ENCODE results near the gene PROZ. TPM values are rescaled to one million over a fixed set of nuclear protein-coding genes. Genes with fewer than 3 reads are reported as not detected.

PROZ gene
- total and polyA plus RNA-seq, 2 donors (not counting 1 experiment from before 2014, with no cell fraction given) = not detected

- H2AFZ ChIP-seq (ENCODE audit: low read length) = no peak overlapping the region
- H3K4me1 ChIP-seq (ENCODE audit: control insufficient read depth, extremely low read depth, insufficient read depth, low read length) = peaks cover 21% of the 10 kb centered on the region
- peak overlapping the region in 2 of 4 experiments; percentile 14 to 18 for H3K4me3 ChIP-seq (replicated peaks in 1 of 4; ENCODE audit: control extremely low read depth in 1 of 4, insufficient read depth in 1 of 4, low read depth in 3 of 4, low read length in 4 of 4)
- peaks cover 98% of the 10 kb centered on the region for H3K79me2 ChIP-seq (ENCODE audit: control insufficient read depth, insufficient read depth, low read length)
- no peak overlapping the region for H3K9ac ChIP-seq (ENCODE audit: insufficient read depth, low read length)
- peak overlapping the region; percentile 69 for H3K4me2 ChIP-seq (ENCODE audit: extremely low read depth, insufficient read depth, low read length)
- peaks cover 6% of the 10 kb centered on the region for H3K36me3 ChIP-seq (ENCODE audit: control insufficient read depth, insufficient read depth, low read length)
- peak overlapping the region; percentile 55 for H3K27ac ChIP-seq (ENCODE audit: insufficient read depth, low read length)
- peaks cover 8% of the 10 kb centered on the region for H4K20me1 ChIP-seq (ENCODE audit: control insufficient read depth, extremely low read depth, insufficient read depth, low read length)
- peak; percentile 70 to 84 for DNase-seq (ENCODE audit: low read depth in 2 of 2)
- no peak for TF ChIP-seq EZH2 (IDR thresholded peaks at IDR 0.05; ENCODE audit: low read length, missing control alignments)
- no peak for TF ChIP-seq CTCF (conservative IDR thresholded peaks at IDR 0.05 in 1 of 2, IDR thresholded peaks at IDR 0.05 in 1 of 2; ENCODE audit: low read depth in 1 of 2, low read length in 2 of 2)
- H3K27me3 ChIP-seq (ENCODE audit: control insufficient read depth, insufficient read depth, low read length) = no peaks in the 10 kb centered on the region
- H3K9me3 ChIP-seq (ENCODE audit: control insufficient read depth, insufficient read depth, low read depth, low read length) = no peaks in the 10 kb centered on the region
Measured at GRCh38 chr13:113216254-113217048, 58.0 kb downstream of the PROZ start.

- peaks cover 10% of the 10 kb centered on the region for H3K36me3 ChIP-seq (ENCODE audit: control insufficient read depth, insufficient read depth, low read length)
- H3K79me2 ChIP-seq (ENCODE audit: control insufficient read depth, insufficient read depth, low read length) = peaks cover 95% of the 10 kb centered on the region
- TF ChIP-seq EZH2 (IDR thresholded peaks at IDR 0.05; ENCODE audit: low read length, missing control alignments) = no peak
- no peak for DNase-seq (ENCODE audit: low read depth in 2 of 2)
- peaks cover 8% of the 10 kb centered on the region for H4K20me1 ChIP-seq (ENCODE audit: control insufficient read depth, extremely low read depth, insufficient read depth, low read length)
- H3K4me3 ChIP-seq (replicated peaks in 1 of 4; ENCODE audit: control extremely low read depth in 1 of 4, insufficient read depth in 1 of 4, low read depth in 3 of 4, low read length in 4 of 4) = no peak overlapping the region
- no peaks in the 10 kb centered on the region for H3K9me3 ChIP-seq (ENCODE audit: control insufficient read depth, insufficient read depth, low read depth, low read length)
- H3K4me2 ChIP-seq (ENCODE audit: extremely low read depth, insufficient read depth, low read length) = no peak overlapping the region
- no peaks in the 10 kb centered on the region for H3K27me3 ChIP-seq (ENCODE audit: control insufficient read depth, insufficient read depth, low read length)
- no peak overlapping the region for H3K27ac ChIP-seq (ENCODE audit: insufficient read depth, low read length)
- H3K9ac ChIP-seq (ENCODE audit: insufficient read depth, low read length) = no peak overlapping the region
- H3K4me1 ChIP-seq (ENCODE audit: control insufficient read depth, extremely low read depth, insufficient read depth, low read length) = peaks cover 21% of the 10 kb centered on the region
- H2AFZ ChIP-seq (ENCODE audit: low read length) = no peak overlapping the region
Measured at GRCh38 chr13:113218586-113218985, 60.1 kb downstream of the PROZ start.

GRCh38 chr13:113219256-113219940 lies 61.0 kb downstream of the PROZ start:
- Histone ChIP-seq H3K36me3 (ENCODE audit: control insufficient read depth, insufficient read depth, low read length) (peaks cover 14% of the 10 kb centered on the region), H3K27ac (ENCODE audit: insufficient read depth, low read length) (peak overlapping the region; percentile 0)
- no peak for TF ChIP-seq EZH2 (IDR thresholded peaks at IDR 0.05; ENCODE audit: low read length, missing control alignments)
- TF ChIP-seq CTCF (conservative IDR thresholded peaks at IDR 0.05 in 1 of 2, IDR thresholded peaks at IDR 0.05 in 1 of 2; ENCODE audit: low read depth in 1 of 2, low read length in 2 of 2) = no peak

More at GRCh38 chr13:113219256-113219940, 61.0 kb downstream of the PROZ start:
- H3K9ac ChIP-seq (ENCODE audit: insufficient read depth, low read length) = no peak overlapping the region
- DNase-seq (ENCODE audit: low read depth in 2 of 2) = no peak
- H3K4me2 ChIP-seq (ENCODE audit: extremely low read depth, insufficient read depth, low read length) = no peak overlapping the region
- no peak overlapping the region for H2AFZ ChIP-seq (ENCODE audit: low read length)
- H3K9me3 ChIP-seq (ENCODE audit: control insufficient read depth, insufficient read depth, low read depth, low read length) = no peaks in the 10 kb centered on the region
- H3K4me3 ChIP-seq (replicated peaks in 1 of 4; ENCODE audit: control extremely low read depth in 1 of 4, insufficient read depth in 1 of 4, low read depth in 3 of 4, low read length in 4 of 4) = no peak overlapping the region
- H3K27me3 ChIP-seq (ENCODE audit: control insufficient read depth, insufficient read depth, low read length) = no peaks in the 10 kb centered on the region
- H3K4me1 ChIP-seq (ENCODE audit: control insufficient read depth, extremely low read depth, insufficient read depth, low read length) = peaks cover 21% of the 10 kb centered on the region
- peaks cover 8% of the 10 kb centered on the region for H4K20me1 ChIP-seq (ENCODE audit: control insufficient read depth, extremely low read depth, insufficient read depth, low read length)
- H3K79me2 ChIP-seq (ENCODE audit: control insufficient read depth, insufficient read depth, low read length) = peaks cover 93% of the 10 kb centered on the region
